HG02759 (cell line): Measurements from ENCODE around the gene PDGFD.
"Not testable (repeated sequence)": the region's sequence is repeated elsewhere in the genome, so short reads cannot be mapped to it uniquely, and the experiment has no call there.

Experiments
- ATAC-seq: cut with Tn5 transposase; IDR thresholded peaks from one replicate; pipeline ENCODE4 v1.9.1; 2021; ENCODE audit warnings: mild to moderate bottlenecking, moderate library complexity; ENCODE audit not compliant: unreplicated experiment

Gene PDGFD

GRCh38 chr11:104057908-104058307 lies 106.0 kb downstream of the PDGFD start:
- ATAC-seq, result no peak

- no peak for ATAC-seq
Measured at GRCh38 chr11:104055596-104055995, 108.4 kb downstream of the PDGFD start.

- no peak for ATAC-seq
Measured at GRCh38 chr11:104054911-104055529, 108.9 kb downstream of the PDGFD start.

- no peak for ATAC-seq
Measured at GRCh38 chr11:104053743-104054478, 110.0 kb downstream of the PDGFD start.

- ATAC-seq, result no peak
Measured at GRCh38 chr11:104051778-104052177, 112.2 kb downstream of the PDGFD start.

GRCh38 chr11:104049116-104049515 lies 114.8 kb downstream of the PDGFD start:
- ATAC-seq, result no peak

GRCh38 chr11:104046858-104047257 lies 117.1 kb downstream of the PDGFD start:
- ATAC-seq, result not testable (repeated sequence)

GRCh38 chr11:104046331-104046730 lies 117.6 kb downstream of the PDGFD start:
- ATAC-seq, result no peak

- ATAC-seq, result no peak
Measured at GRCh38 chr11:104043678-104044239, 120.2 kb downstream of the PDGFD start.

GRCh38 chr11:104043142-104043541 lies 120.8 kb downstream of the PDGFD start:
- ATAC-seq, result no peak

GRCh38 chr11:104041792-104042191 lies 122.2 kb downstream of the PDGFD start:
- ATAC-seq, result no peak

GRCh38 chr11:104036995-104037394 lies 127.0 kb downstream of the PDGFD start:
- no peak for ATAC-seq

- no peak for ATAC-seq
Measured at GRCh38 chr11:104036588-104036987, 127.4 kb downstream of the PDGFD start, which contains the start of gene DDI1. TSS of gene DDI1 (plus strand) at chr11:104036640. CDS start at chr11:104036823, 183 bp downstream.

GRCh38 chr11:104033561-104033960 lies 130.4 kb downstream of the PDGFD start:
- ATAC-seq, result no peak

GRCh38 chr11:104033134-104033533 lies 130.8 kb downstream of the PDGFD start:
- no peak for ATAC-seq

GRCh38 chr11:104028476-104029263 lies 135.3 kb downstream of the PDGFD start:
- no peak for ATAC-seq

GRCh38 chr11:104024572-104024971 lies 139.4 kb downstream of the PDGFD start:
- no peak for ATAC-seq

- peak; percentile 88 for ATAC-seq
Measured at GRCh38 chr11:104015649-104016415, 148.1 kb downstream of the PDGFD start.

- no peak for ATAC-seq
Measured at GRCh38 chr11:104011044-104011443, 152.9 kb downstream of the PDGFD start.

- ATAC-seq, result no peak
Measured at GRCh38 chr11:104009744-104010143, 154.2 kb downstream of the PDGFD start.
